ENCODE measurements around the gene ELMOD1. TPM values are rescaled to one million over a fixed set of nuclear protein-coding genes. Genes with fewer than 3 reads are reported as not detected.
"Not testable (repeated sequence)": the region's sequence is repeated elsewhere in the genome, so short reads cannot be mapped to it uniquely, and the experiment has no call there.

Gene ELMOD1
- total RNA-seq, 2 experiments from 2014 or later: not detected

- ChIA-PET POLR2A (no interaction called here), CTCF (interaction anchor here (0.6 to 6.9 kb wide), 9 partner anchors 10 to 293 kb away, joined by 3 to 49 read pairs (median 5); partner anchors contain the start of genes ELMOD1 and SLC35F2)
- H3K36me3 Mint-ChIP-seq (ENCODE audit: low read depth): peaks cover 6% of the 10 kb centered on the region
- peak; percentile 92 for ATAC-seq
- peak; percentile 90 for DNase-seq
- peak within 1 kb of the TSS; percentile 93 for H3K4me3 Mint-ChIP-seq
- peak within 1 kb of the TSS; percentile 98 for H3K27ac Mint-ChIP-seq
- no peaks in the 10 kb centered on the region for H3K27me3 Mint-ChIP-seq
- intact Hi-C loops (cut with DNase I, micrococcal nuclease): loop anchor here (1.0 to 10.0 kb wide), 12 partner anchors 27 to 1488 kb away; partner anchors contain the start of genes CWF19L2 (in 2 of the 2), AASDHPPT (in 1 of the 2), ACAT1 (in 1 of the 2) and ATM (in 1 of the 2)
- peaks cover 54% of the 10 kb centered on the region for H3K4me1 Mint-ChIP-seq
- no peaks in the 10 kb centered on the region for H3K9me3 Mint-ChIP-seq (ENCODE audit: low read depth)
Observed at GRCh38 chr11:107565219-107565937, 25.6 kb upstream of the ELMOD1 start, which contains the start of gene ALKBH8. TSS of gene ALKBH8 (minus strand) at chr11:107565735. CDS start at chr11:107560893, 4,842 bp downstream.

DNA sequence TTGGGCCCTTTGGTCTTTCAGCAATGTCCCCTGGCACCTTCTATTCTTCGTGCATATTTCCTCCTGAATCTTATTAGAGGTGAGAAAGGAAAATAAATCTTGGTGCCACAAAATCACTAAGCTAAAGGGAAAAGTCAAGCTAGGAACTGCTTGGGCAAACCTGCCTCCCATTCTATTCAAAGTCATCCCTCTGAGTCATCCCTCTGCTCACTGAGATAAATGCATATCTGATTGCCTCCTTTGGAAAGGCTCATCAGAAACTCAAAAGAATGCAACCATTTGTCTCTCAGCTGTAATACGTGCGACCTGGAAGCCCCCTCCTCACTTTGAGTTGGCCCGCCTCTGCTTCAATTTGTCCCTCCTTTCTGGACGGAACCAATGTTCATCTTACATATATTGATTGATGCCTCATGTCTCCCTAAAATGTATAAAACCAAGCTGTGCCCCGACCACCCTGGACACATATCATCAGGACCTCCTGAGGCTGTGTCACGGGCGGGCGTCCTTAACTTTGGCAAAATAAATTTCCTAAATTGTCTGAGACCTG lies 24.9 kb upstream of the ELMOD1 start:
- peaks cover 50% of the 10 kb centered on the region for H3K4me1 Mint-ChIP-seq
- H3K27me3 Mint-ChIP-seq; H3K9me3 Mint-ChIP-seq (ENCODE audit: low read depth); DNase-seq; H3K36me3 Mint-ChIP-seq (ENCODE audit: low read depth); POLR2A ChIA-PET: not testable (repeated sequence)
- peak; percentile 24 for ATAC-seq
- CTCF ChIA-PET: interaction anchor here (0.7 to 6.9 kb wide), 7 partner anchors 10 to 293 kb away, joined by 3 to 49 read pairs (median 4); partner anchors contain the start of gene SLC35F2
- H3K27ac Mint-ChIP-seq: peak overlapping the region; percentile 98
- intact Hi-C loops (cut with DNase I, micrococcal nuclease): loop anchor here (1.0 to 10.0 kb wide), 12 partner anchors 26 to 1489 kb away; partner anchors contain the start of genes CWF19L2 (in 2 of the 2), AASDHPPT (in 1 of the 2), ACAT1 (in 1 of the 2) and ATM (in 1 of the 2)
- H3K4me3 Mint-ChIP-seq: peak overlapping the region; percentile 93

- peak overlapping the region; percentile 98 for H3K27ac Mint-ChIP-seq
- CTCF ChIA-PET: interaction anchor here (1.0 to 6.9 kb wide), 7 partner anchors 9 to 122 kb away, joined by 3 to 49 read pairs (median 5); no protein-coding TSS in a partner anchor
- H3K4me3 Mint-ChIP-seq: peak overlapping the region; percentile 93
- no peaks in the 10 kb centered on the region for H3K27me3 Mint-ChIP-seq
- peaks cover 5% of the 10 kb centered on the region for H3K36me3 Mint-ChIP-seq (ENCODE audit: low read depth)
- H3K9me3 Mint-ChIP-seq (ENCODE audit: low read depth): no peaks in the 10 kb centered on the region
- POLR2A ChIA-PET: no interaction called here
- H3K4me1 Mint-ChIP-seq: peaks cover 45% of the 10 kb centered on the region
- intact Hi-C loops (cut with DNase I, micrococcal nuclease): loop anchor here in 1 of 2 experiments (10.0 kb wide), 3 partner anchors 658 to 1028 kb away; partner anchors contain the start of genes ATM, C11orf65, EXPH5 and NPAT
- ATAC-seq (no peak), DNase-seq (no peak)
Observed at GRCh38 chr11:107566569-107566968, 24.4 kb upstream of the ELMOD1 start.

GRCh38 chr11:107567739-107568335 lies 23.1 kb upstream of the ELMOD1 start:
- Mint-ChIP-seq H3K27ac (no peak overlapping the region), H3K9me3 (ENCODE audit: low read depth) (no peaks in the 10 kb centered on the region), H3K36me3 (ENCODE audit: low read depth) (no peaks in the 10 kb centered on the region), H3K4me3 (no peak overlapping the region), H3K27me3 (no peaks in the 10 kb centered on the region), H3K4me1 (peaks cover 33% of the 10 kb centered on the region)
- CTCF ChIA-PET: interaction anchor here (0.6 to 6.9 kb wide), 7 partner anchors 15 to 173 kb away, joined by 3 to 49 read pairs (median 4); no protein-coding TSS in a partner anchor
- intact Hi-C loops (cut with DNase I, micrococcal nuclease): loop anchor here in 1 of 2 experiments (10.0 kb wide), 3 partner anchors 657 to 1027 kb away; partner anchors contain the start of genes ATM, C11orf65, EXPH5 and NPAT
- DNase-seq (no peak), ATAC-seq (no peak)
- POLR2A ChIA-PET: interaction anchor here (0.6 kb wide), 3 partner anchors 12 to 1290 kb away, joined by 3 to 7 read pairs (median 5); no protein-coding TSS in a partner anchor

DNA sequence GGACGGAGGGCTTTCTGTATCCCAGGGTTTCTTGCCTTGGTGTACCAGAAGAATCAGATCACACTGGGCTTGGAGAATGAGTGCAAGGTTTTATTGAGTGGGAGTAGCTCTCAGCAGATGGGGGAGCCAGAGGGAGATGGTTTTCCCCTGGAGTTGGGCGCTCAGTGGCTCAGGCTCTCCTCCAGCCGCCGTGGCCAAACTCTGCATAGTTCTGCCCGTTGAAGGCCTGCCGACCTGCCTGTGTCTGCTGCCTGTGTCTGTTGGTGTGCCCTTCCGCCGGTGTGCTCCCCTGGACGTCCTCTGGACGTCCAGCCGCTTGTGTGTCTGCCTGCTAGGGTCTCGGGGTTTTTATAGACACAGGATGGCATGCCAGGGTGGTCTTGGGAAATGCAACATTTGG lies 20.9 kb upstream of the ELMOD1 start:
- CTCF ChIA-PET: interaction anchor here (0.6 to 1.2 kb wide), 2 partner anchors 119 to 758 kb away, joined by 4 read pairs; no protein-coding TSS in a partner anchor
- peaks cover 14% of the 10 kb centered on the region for H3K4me1 Mint-ChIP-seq
- peaks cover 2% of the 10 kb centered on the region for H3K27me3 Mint-ChIP-seq
- POLR2A ChIA-PET: no interaction called here
- no peaks in the 10 kb centered on the region for H3K36me3 Mint-ChIP-seq (ENCODE audit: low read depth)
- intact Hi-C loops (cut with DNase I, micrococcal nuclease): no loop called here
- DNase-seq: no peak
- H3K4me3 Mint-ChIP-seq: no peak overlapping the region
- no peak for ATAC-seq
- no peak overlapping the region for H3K27ac Mint-ChIP-seq
- H3K9me3 Mint-ChIP-seq (ENCODE audit: low read depth): no peaks in the 10 kb centered on the region

GRCh38 chr11:107573438-107573837 lies 17.5 kb upstream of the ELMOD1 start:
- Mint-ChIP-seq H3K4me1 (no peaks in the 10 kb centered on the region), H3K27ac (no peak overlapping the region), H3K36me3 (ENCODE audit: low read depth) (no peaks in the 10 kb centered on the region), H3K4me3 (no peak overlapping the region), H3K9me3 (ENCODE audit: low read depth) (no peaks in the 10 kb centered on the region), H3K27me3 (peaks cover 2% of the 10 kb centered on the region)
- POLR2A ChIA-PET: no interaction called here
- no peak for ATAC-seq
- CTCF ChIA-PET: interaction anchor here (0.7 to 2.9 kb wide), 7 partner anchors 10 to 329 kb away, joined by 3 to 24 read pairs (median 4); no protein-coding TSS in a partner anchor
- no peak for DNase-seq
- intact Hi-C loops (cut with DNase I, micrococcal nuclease): no loop called here

- POLR2A ChIA-PET: interaction anchor here (0.6 kb wide), 1 partner anchor 211 kb away, joined by 3 read pairs; no protein-coding TSS in a partner anchor
- ATAC-seq (peak; percentile 64), DNase-seq (peak; percentile 78)
- intact Hi-C loops (cut with DNase I, micrococcal nuclease): loop anchor here (1.0 to 5.0 kb wide), 6 partner anchors 27 to 322 kb away; no protein-coding TSS in a partner anchor
- CTCF ChIA-PET: interaction anchor here (0.7 to 2.9 kb wide), 9 partner anchors 8 to 198 kb away, joined by 3 to 22 read pairs (median 5); no protein-coding TSS in a partner anchor
- not testable (repeated sequence) for H3K4me1 Mint-ChIP-seq; H3K9me3 Mint-ChIP-seq (ENCODE audit: low read depth); H3K27ac Mint-ChIP-seq; H3K36me3 Mint-ChIP-seq (ENCODE audit: low read depth); H3K27me3 Mint-ChIP-seq; H3K4me3 Mint-ChIP-seq
Observed at GRCh38 chr11:107576497-107577345, 14.2 kb upstream of the ELMOD1 start.

DNA sequence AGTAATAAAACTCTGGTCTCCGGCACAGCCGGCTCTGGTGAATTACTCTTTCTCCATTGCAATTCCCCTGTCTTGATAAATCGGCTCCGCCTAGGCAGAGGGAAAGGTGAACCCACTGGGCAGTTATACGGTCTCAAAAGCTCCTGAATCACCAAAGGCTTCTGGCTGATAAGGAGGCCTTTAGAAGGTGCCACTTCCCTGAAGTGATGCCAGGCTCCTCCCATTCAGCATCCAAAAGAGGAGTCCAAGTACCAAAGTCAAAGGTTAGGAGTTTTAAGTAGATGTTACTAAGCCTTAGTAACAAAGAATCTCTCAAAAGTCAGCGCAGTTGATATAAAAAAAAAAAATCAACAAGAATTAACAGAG lies 13.6 kb upstream of the ELMOD1 start:
- POLR2A ChIA-PET: no interaction called here

DNA sequence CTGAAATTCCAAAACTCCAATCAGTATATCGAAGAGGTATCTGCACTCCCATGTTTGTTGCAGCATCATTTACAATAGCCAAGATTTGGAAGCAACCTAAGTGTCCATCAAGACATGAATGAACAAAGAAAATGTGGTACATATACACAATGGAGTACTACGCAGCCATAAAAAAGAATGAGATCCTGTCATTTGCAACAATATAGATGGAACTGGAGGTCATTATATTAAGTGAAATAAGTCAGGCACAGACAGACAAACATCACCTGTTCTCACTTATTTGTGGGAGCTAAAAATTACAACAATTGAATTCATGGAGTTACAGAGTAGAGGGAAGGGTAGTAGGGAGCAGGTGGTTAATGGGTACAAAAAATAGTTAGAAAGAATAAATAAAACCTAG lies 11.8 kb upstream of the ELMOD1 start:
- not testable (repeated sequence) for H3K4me1 Mint-ChIP-seq; H3K27ac Mint-ChIP-seq; H3K4me3 Mint-ChIP-seq; DNase-seq; H3K36me3 Mint-ChIP-seq (ENCODE audit: low read depth); ATAC-seq; H3K9me3 Mint-ChIP-seq (ENCODE audit: low read depth)
- intact Hi-C loops (cut with DNase I, micrococcal nuclease): loop anchor here (2.0 to 5.0 kb wide), 2 partner anchors 24 to 318 kb away; no protein-coding TSS in a partner anchor
- ChIA-PET CTCF (interaction anchor here (1.2 kb wide), 1 partner anchor 32 kb away, joined by 4 read pairs; no protein-coding TSS in a partner anchor), POLR2A (interaction anchor here (0.6 kb wide), 2 partner anchors 12 to 437 kb away, joined by 7 read pairs; no protein-coding TSS in a partner anchor)
- H3K27me3 Mint-ChIP-seq: peaks cover 14% of the 10 kb centered on the region

More for the DNA sequence above, 13.6 kb upstream of the ELMOD1 start:
- Mint-ChIP-seq H3K36me3 (ENCODE audit: low read depth) (no peaks in the 10 kb centered on the region), H3K4me1 (no peaks in the 10 kb centered on the region), H3K27me3 (peaks cover 10% of the 10 kb centered on the region), H3K9me3 (ENCODE audit: low read depth) (peaks cover 5% of the 10 kb centered on the region), H3K27ac (no peak overlapping the region), H3K4me3 (no peak overlapping the region)
- CTCF ChIA-PET: interaction anchor here (0.7 to 2.4 kb wide), 5 partner anchors 11 to 112 kb away, joined by 3 to 7 read pairs (median 5); no protein-coding TSS in a partner anchor
- intact Hi-C loops (cut with DNase I, micrococcal nuclease): loop anchor here in 1 of 2 experiments (2.0 to 5.0 kb wide), 2 partner anchors 193 to 320 kb away; no protein-coding TSS in a partner anchor
- no peak for DNase-seq
- ATAC-seq: no peak

- Mint-ChIP-seq H3K27ac (no peak overlapping the region), H3K4me1 (no peaks in the 10 kb centered on the region), H3K9me3 (ENCODE audit: low read depth) (peaks cover 5% of the 10 kb centered on the region), H3K36me3 (ENCODE audit: low read depth) (no peaks in the 10 kb centered on the region), H3K27me3 (peaks cover 20% of the 10 kb centered on the region), H3K4me3 (no peak overlapping the region)
- POLR2A ChIA-PET: no interaction called here
- DNase-seq: no peak
- intact Hi-C loops (cut with DNase I, micrococcal nuclease): no loop called here
- CTCF ChIA-PET: interaction anchor here (1.4 kb wide), 1 partner anchor 15 kb away, joined by 5 read pairs; no protein-coding TSS in a partner anchor
- no peak for ATAC-seq
Observed at GRCh38 chr11:107581147-107581546, 9.8 kb upstream of the ELMOD1 start.
